B cell (primary cell): ENCODE data around the gene TMC1. TPM values are rescaled to one million over a fixed set of nuclear protein-coding genes. Genes with fewer than 3 reads are reported as not detected.

Source experiments
- ATAC-seq: fragments of 200-7000 bp; cut with Tn5 transposase; one replicate; pipeline ENCODE4 v1.10.0; 2021; ENCODE audit warnings: low read depth, mild to moderate bottlenecking, moderate number of reproducible peaks, moderate library complexity
- CTCF ChIA-PET: fragments of 350-600 bp; sonication (Branson Sonifier 250); formaldehyde crosslinking; loops from one replicate; lab custom pipeline; 2021; ENCODE audit warnings: antibody characterized with exemption, inconsistent platforms; lab: Charles Lee
- POLR2A ChIA-PET: fragments of 350-600 bp; sonication (Branson Sonifier 250); formaldehyde crosslinking; loops from one replicate; lab custom pipeline; 2021; ENCODE audit warnings: antibody characterized with exemption; lab: Charles Lee
- DNase-seq: peaks from one replicate; pipeline ENCODE4 v3.0.0; 2013
- H2AFZ ChIP-seq: 2 replicates; pipeline ENCODE4 v1.6.1; 2012; ENCODE audit warnings: mild to moderate bottlenecking, low read depth, low read length; ENCODE audit not compliant: insufficient read depth, poor library complexity, severe bottlenecking
- H3K27ac ChIP-seq, 2 donors: 1 replicate in 1 of 2; 2 replicates in 1 of 2; pipeline ENCODE4 v1.5.1; 2012 to 2013; ENCODE audit warnings: low read length in 2 of 2, mild to moderate bottlenecking in 2 of 2, moderate library complexity in 1 of 2
- H3K27me3 ChIP-seq, 4 experiments: fragments of 200-600 bp in 1 of 4; sonication (generic) in 1 of 4; replicated peaks in 1 of 4; 1 replicate in 2 of 4; 2 replicates in 2 of 4; pipeline versions ENCODE4 v1.6.1 to v1.7.0; 2013 to 2016; ENCODE audit warnings: low read length in 3 of 4, mild to moderate bottlenecking in 2 of 4, mixed read lengths in 1 of 4, moderate library complexity in 1 of 4; ENCODE audit not compliant: insufficient read depth in 4 of 4, control insufficient read depth in 3 of 4; ENCODE audit errors: control extremely low read depth in 1 of 4
- H3K36me3 ChIP-seq, 2 experiments: replicated peaks in 1 of 2; 1 replicate in 1 of 2; 2 replicates in 1 of 2; pipeline versions ENCODE4 v1.6.1 to v1.7.1; 2013; ENCODE audit warnings: low read length in 1 of 2; ENCODE audit not compliant: insufficient read depth in 2 of 2, control insufficient read depth in 1 of 2; ENCODE audit errors: control extremely low read depth in 1 of 2, extremely low read depth in 1 of 2
- H3K4me1 ChIP-seq, 2 donors: fragments of 200-600 bp in 1 of 2; sonication (generic) in 1 of 2; 1 replicate in 1 of 2; 2 replicates in 1 of 2; pipeline versions ENCODE4 v1.5.1 to v1.6.1; 2013 to 2017; ENCODE audit warnings: low read length in 2 of 2; ENCODE audit not compliant: control insufficient read depth in 2 of 2, insufficient read depth in 2 of 2
- H3K4me2 ChIP-seq: replicated peaks from 2 replicates; pipeline ENCODE3; 2012; ENCODE audit warnings: mild to moderate bottlenecking, low read depth, low read length; ENCODE audit not compliant: poor library complexity, severe bottlenecking
- H3K4me3 ChIP-seq, 5 experiments: fragments of 200-600 bp in 1 of 5; sonication (generic) in 1 of 5; 1 replicate in 3 of 5; 2 replicates in 2 of 5; pipeline versions ENCODE4 v1.5.1 to v1.7.0; 2011 to 2016; ENCODE audit warnings: low read length in 4 of 5, mild to moderate bottlenecking in 4 of 5, low read depth in 2 of 5, control low read depth in 1 of 5, moderate library complexity in 1 of 5; ENCODE audit not compliant: insufficient read depth in 1 of 5; ENCODE audit errors: control extremely low read depth in 1 of 5, extremely low read depth in 1 of 5
- H3K79me2 ChIP-seq: fragments of 200-600 bp; sonication (generic); one replicate; pipeline ENCODE4 v1.6.0; 2016; ENCODE audit warnings: low read length; ENCODE audit not compliant: control insufficient read depth, insufficient read depth
- H3K9ac ChIP-seq: fragments of 200-600 bp; sonication (generic); 2 replicates; pipeline ENCODE4 v1.6.1; 2017; ENCODE audit warnings: mild to moderate bottlenecking, low read length, moderate library complexity
- H3K9me3 ChIP-seq, 3 donors: one replicate each; pipeline versions ENCODE4 v1.6.1 to v1.7.1; 2013; ENCODE audit warnings: low read length in 2 of 3; ENCODE audit not compliant: control insufficient read depth in 2 of 3, insufficient read depth in 1 of 3; ENCODE audit errors: control extremely low read depth in 1 of 3
- H4K20me1 ChIP-seq: 2 replicates; pipeline ENCODE4 v1.6.0; 2012; ENCODE audit warnings: mild to moderate bottlenecking, low read length; ENCODE audit not compliant: insufficient read depth, control insufficient read depth, poor library complexity, severe bottlenecking
- H3K27ac Mint-ChIP-seq: one replicate; pipeline ENCODE4 v1.8.0; 2021; ENCODE audit warnings: mixed read lengths
- H3K27me3 Mint-ChIP-seq: one replicate; pipeline ENCODE4 v1.8.0; 2021; ENCODE audit warnings: mixed read lengths
- H3K4me1 Mint-ChIP-seq: one replicate; pipeline ENCODE4 v1.8.0; 2021; ENCODE audit warnings: mixed read lengths
- H3K4me3 Mint-ChIP-seq: one replicate; pipeline ENCODE4 v1.8.0; 2021; ENCODE audit warnings: mixed read lengths
- H3K9me3 Mint-ChIP-seq: one replicate; pipeline ENCODE4 v1.8.0; 2022; ENCODE audit warnings: mixed read lengths; ENCODE audit not compliant: insufficient read depth
- CTCF ChIP-seq: fragments of 200-600 bp; IDR thresholded peaks from one replicate; pipeline ENCODE4 v1.8.0; 2022; ENCODE audit warnings: antibody characterized with exemption, mild to moderate bottlenecking
- EZH2 ChIP-seq: IDR thresholded peaks from 2 replicates; pipeline ENCODE4 v1.6.1; 2012; ENCODE audit warnings: borderline replicate concordance, low read depth, mild to moderate bottlenecking, moderate library complexity, low read length; ENCODE audit not compliant: insufficient read depth, poor library complexity, severe bottlenecking
- WGBS: methylation state at CpG from one replicate; pipeline ENCODE4 v1.1.5; 2013; ENCODE audit warnings: missing lambda C conversion rate; ENCODE audit not compliant: insufficient coverage; 5-methylcytosine and 5-hydroxymethylcytosine counted together
- intact Hi-C: fragments of 100-400 bp; cut with micrococcal nuclease; formaldehyde crosslinking; loops from one replicate; pipeline ENCODE4 v1.10.0; 2022
- polyA plus RNA-seq: library from polyadenylated mRNA; depleted of rRNA; stranded (reverse); fragments of >200 nt; gene quantifications from 2 replicates; pipeline ENCODE4 v1.2.3, GENCODE V29; 2012
- total RNA-seq, 2 donors: library from RNA; stranded (reverse); fragments of 120-200 nt in 1 of 2; gene quantifications; 1 replicate in 1 of 2; 2 replicates in 1 of 2; pipeline versions ENCODE4 v1.2.3 to v1.2.4, GENCODE V29; 2013 to 2022

Gene TMC1
- total and polyA plus RNA-seq, 2 donors (not counting 1 experiment from before 2014, with no cell fraction given) = not detected

- peaks cover 5% of the 10 kb centered on the region for H3K27me3 Mint-ChIP-seq
- CTCF ChIA-PET = interaction anchor here (1.6 to 17.2 kb wide), 3 partner anchors 303 to 325 kb away, joined by 4 to 293 read pairs (median 6); no protein-coding TSS in a partner anchor
Observed at GRCh38 chr9:72597601-72598000, 76.2 kb downstream of the TMC1 start.

GRCh38 chr9:72598639-72599038 is 77.2 kb downstream of the TMC1 start:
- H3K9ac ChIP-seq = no peak overlapping the region
- no peaks in the 10 kb centered on the region for H4K20me1 ChIP-seq
- ChIA-PET CTCF (interaction anchor here (17.2 kb wide), 1 partner anchor 318 kb away, joined by 293 read pairs; no protein-coding TSS in a partner anchor), POLR2A (no interaction called here)
- intact Hi-C loops = no loop called here
- ATAC-seq (no peak), DNase-seq (no peak)
- Mint-ChIP-seq H3K9me3 (no peaks in the 10 kb centered on the region), H3K4me1 (no peaks in the 10 kb centered on the region), H3K4me3 (no peak overlapping the region), H3K27me3 (peaks cover 5% of the 10 kb centered on the region), H3K27ac (no peak overlapping the region)
- H3K27ac ChIP-seq = no peak overlapping the region
- H2AFZ ChIP-seq = no peak overlapping the region
- no peak overlapping the region for H3K4me3 ChIP-seq
- no CpG with 5 or more reads among the region's 3 CpGs for WGBS
- peaks cover 0 to 2% (median 0%) of the 10 kb centered on the region in 4 experiments for H3K27me3 ChIP-seq
- H3K4me1 ChIP-seq = no peaks in the 10 kb centered on the region
- H3K79me2 ChIP-seq = no peaks in the 10 kb centered on the region
- no peak overlapping the region for H3K4me2 ChIP-seq
- TF ChIP-seq CTCF (no peak), EZH2 (no peak)
- no peaks in the 10 kb centered on the region for H3K36me3 ChIP-seq
- H3K9me3 ChIP-seq = no peaks in the 10 kb centered on the region

More at GRCh38 chr9:72597601-72598000, 76.2 kb downstream of the TMC1 start:
- Histone ChIP-seq H3K9ac (no peak overlapping the region), H3K27me3 (peaks cover 0 to 2% (median 0%) of the 10 kb centered on the region in 4 experiments), H3K36me3 (no peaks in the 10 kb centered on the region), H3K4me3 (no peak overlapping the region), H4K20me1 (no peaks in the 10 kb centered on the region), H3K79me2 (no peaks in the 10 kb centered on the region), H3K27ac (no peak overlapping the region), H3K4me2 (no peak overlapping the region), H3K9me3 (no peaks in the 10 kb centered on the region), H2AFZ (no peak overlapping the region), H3K4me1 (peaks cover 0 to 3% of the 10 kb centered on the region in 2 donors)
- WGBS = 75% methylated on average over 1 of the region's 3 CpGs
- POLR2A ChIA-PET = no interaction called here
- intact Hi-C loops = no loop called here
- Mint-ChIP-seq H3K9me3 (no peaks in the 10 kb centered on the region), H3K4me1 (peaks cover 5% of the 10 kb centered on the region), H3K4me3 (no peak overlapping the region), H3K27ac (no peak overlapping the region)
- TF ChIP-seq CTCF (no peak), EZH2 (no peak)
- DNase-seq (no peak), ATAC-seq (no peak)
